Hepatocyte (in vitro differentiated cells): ENCODE results near the gene TMEM240. TPM values are rescaled to one million over a fixed set of nuclear protein-coding genes. Genes with fewer than 3 reads are reported as not detected.

ENCODE experiments used
- DNase-seq: peaks from one replicate; pipeline ENCODE4 v3.0.0-alpha.2; 2016; ENCODE audit warnings: low spot score
- H2AFZ ChIP-seq: fragments of 200-600 bp; sonication (generic); 2 replicates; pipeline ENCODE4 v1.6.0; 2016; ENCODE audit warnings: antibody characterized with exemption, mild to moderate bottlenecking
- H3K27ac ChIP-seq: fragments of 200-600 bp; sonication (generic); 2 replicates; pipeline ENCODE4 v1.5.1; 2016; ENCODE audit warnings: mild to moderate bottlenecking
- H3K27me3 ChIP-seq: fragments of 200-600 bp; sonication (generic); 2 replicates; pipeline ENCODE4 v1.6.1; 2016
- H3K36me3 ChIP-seq: fragments of 200-600 bp; sonication (generic); replicated peaks from 2 replicates; pipeline ENCODE4 v1.5.1; 2016; ENCODE audit warnings: low read depth; ENCODE audit not compliant: insufficient read depth
- H3K4me1 ChIP-seq: fragments of 200-600 bp; sonication (generic); 2 replicates; pipeline ENCODE4 v1.5.1; 2016; ENCODE audit warnings: mild to moderate bottlenecking, moderate library complexity; ENCODE audit not compliant: insufficient read depth
- H3K4me2 ChIP-seq: fragments of 200-600 bp; sonication (generic); 2 replicates; pipeline ENCODE4 v1.6.0; 2016
- H3K4me3 ChIP-seq: fragments of 200-600 bp; sonication (generic); 2 replicates; pipeline ENCODE4 v1.5.1; 2016; ENCODE audit warnings: mild to moderate bottlenecking
- H3K79me2 ChIP-seq: fragments of 200-600 bp; sonication (generic); 2 replicates; pipeline ENCODE4 v1.6.0; 2017; ENCODE audit warnings: mild to moderate bottlenecking
- H3K9me2 ChIP-seq: fragments of 200-600 bp; sonication (generic); replicated peaks from 2 replicates; pipeline ENCODE4 v1.6.0; 2017; ENCODE audit warnings: mild to moderate bottlenecking; ENCODE audit not compliant: insufficient read depth
- H3K9me3 ChIP-seq: fragments of 200-600 bp; sonication (generic); 2 replicates; pipeline ENCODE4 v1.5.1; 2016; ENCODE audit warnings: low read depth, mild to moderate bottlenecking
- H4K20me1 ChIP-seq: fragments of 200-600 bp; sonication (generic); 2 replicates; pipeline ENCODE4 v1.6.0; 2016; ENCODE audit warnings: mild to moderate bottlenecking; ENCODE audit not compliant: insufficient read depth, poor library complexity, severe bottlenecking
- EZH2 ChIP-seq: fragments of 200-600 bp; sonication (generic); IDR thresholded peaks from 2 replicates; pipeline ENCODE4 v1.6.1; 2016; ENCODE audit warnings: antibody characterized with exemption, mild to moderate bottlenecking, borderline replicate concordance
- EZH2phosphoT487 ChIP-seq: fragments of 200-600 bp; sonication (generic); IDR thresholded peaks from one replicate; pipeline ENCODE4 v1.6.1; 2018; ENCODE audit warnings: antibody characterized with exemption, mild to moderate bottlenecking, low read depth, moderate library complexity; ENCODE audit not compliant: unreplicated experiment, severe bottlenecking
- WGBS: methylation state at CpG from one replicate; pipeline ENCODE4 v1.1.6; 2016; ENCODE audit warnings: low lambda C conversion rate; ENCODE audit errors: missing lambda C conversion rate; 5-methylcytosine and 5-hydroxymethylcytosine counted together
- polyA plus RNA-seq: library from polyadenylated mRNA; unstranded; fragments of >200 nt; fragmentation: Nextera tagmentation; extraction: Ambion mirVana; gene quantifications from 2 replicates; pipeline ENCODE4 v1.2.1, GENCODE V29; 2016
- total RNA-seq: library from RNA; depleted of rRNA; stranded (reverse); fragments of >200 nt; gene quantifications from 2 replicates; pipeline ENCODE4 v1.2.3, GENCODE V29; 2014
- TF ChIP-seq, protein P1 (sequence below): fragments of 200-600 bp; sonication (generic); IDR thresholded peaks from 2 replicates; pipeline ENCODE4 v1.5.1; 2016; ENCODE audit warnings: antibody characterized with exemption, mild to moderate bottlenecking; ENCODE audit not compliant: poor library complexity

The TMEM240 gene
- total and polyA plus RNA-seq, 2 experiments from 2014 or later = 2.1 to 4.3 TPM

DNA sequence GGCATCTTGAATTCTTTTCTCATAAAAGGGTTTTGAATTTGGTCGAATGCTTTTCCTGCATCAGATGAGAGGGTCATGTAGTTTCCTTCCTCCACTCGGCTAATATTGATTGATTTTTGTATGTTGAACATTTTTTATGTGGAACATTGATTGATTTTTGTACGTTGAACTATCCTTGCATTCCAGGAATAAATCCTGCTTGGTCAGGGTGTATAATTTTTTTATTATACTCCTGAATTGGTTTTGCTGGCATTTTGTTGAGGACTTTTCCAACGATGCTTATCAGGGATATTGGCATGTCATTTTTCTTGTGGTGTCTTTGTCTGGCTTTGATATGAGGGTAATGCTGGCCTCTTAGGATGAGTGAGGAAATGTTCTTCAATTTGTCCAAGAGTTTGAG, 8.5 kb downstream of the TMEM240 start:
- no peaks in the 10 kb centered on the region for H3K9me2 ChIP-seq
- no peak overlapping the region for H3K27ac ChIP-seq
- no peaks in the 10 kb centered on the region for H3K79me2 ChIP-seq
- no peaks in the 10 kb centered on the region for H3K27me3 ChIP-seq
- no peaks in the 10 kb centered on the region for H4K20me1 ChIP-seq
- 98% methylated on average over 4 of the region's 4 CpGs for WGBS
- H2AFZ ChIP-seq = no peak overlapping the region
- no peaks in the 10 kb centered on the region for H3K9me3 ChIP-seq
- no peak for DNase-seq
- H3K4me1 ChIP-seq = no peaks in the 10 kb centered on the region
- H3K4me2 ChIP-seq = no peak overlapping the region
- TF ChIP-seq, protein P1, sequence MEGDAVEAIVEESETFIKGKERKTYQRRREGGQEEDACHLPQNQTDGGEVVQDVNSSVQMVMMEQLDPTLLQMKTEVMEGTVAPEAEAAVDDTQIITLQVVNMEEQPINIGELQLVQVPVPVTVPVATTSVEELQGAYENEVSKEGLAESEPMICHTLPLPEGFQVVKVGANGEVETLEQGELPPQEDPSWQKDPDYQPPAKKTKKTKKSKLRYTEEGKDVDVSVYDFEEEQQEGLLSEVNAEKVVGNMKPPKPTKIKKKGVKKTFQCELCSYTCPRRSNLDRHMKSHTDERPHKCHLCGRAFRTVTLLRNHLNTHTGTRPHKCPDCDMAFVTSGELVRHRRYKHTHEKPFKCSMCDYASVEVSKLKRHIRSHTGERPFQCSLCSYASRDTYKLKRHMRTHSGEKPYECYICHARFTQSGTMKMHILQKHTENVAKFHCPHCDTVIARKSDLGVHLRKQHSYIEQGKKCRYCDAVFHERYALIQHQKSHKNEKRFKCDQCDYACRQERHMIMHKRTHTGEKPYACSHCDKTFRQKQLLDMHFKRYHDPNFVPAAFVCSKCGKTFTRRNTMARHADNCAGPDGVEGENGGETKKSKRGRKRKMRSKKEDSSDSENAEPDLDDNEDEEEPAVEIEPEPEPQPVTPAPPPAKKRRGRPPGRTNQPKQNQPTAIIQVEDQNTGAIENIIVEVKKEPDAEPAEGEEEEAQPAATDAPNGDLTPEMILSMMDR = no peak
- TF ChIP-seq EZH2phosphoT487 (no peak), EZH2 (no peak)
- no peak overlapping the region for H3K4me3 ChIP-seq
- no peaks in the 10 kb centered on the region for H3K36me3 ChIP-seq

DNA sequence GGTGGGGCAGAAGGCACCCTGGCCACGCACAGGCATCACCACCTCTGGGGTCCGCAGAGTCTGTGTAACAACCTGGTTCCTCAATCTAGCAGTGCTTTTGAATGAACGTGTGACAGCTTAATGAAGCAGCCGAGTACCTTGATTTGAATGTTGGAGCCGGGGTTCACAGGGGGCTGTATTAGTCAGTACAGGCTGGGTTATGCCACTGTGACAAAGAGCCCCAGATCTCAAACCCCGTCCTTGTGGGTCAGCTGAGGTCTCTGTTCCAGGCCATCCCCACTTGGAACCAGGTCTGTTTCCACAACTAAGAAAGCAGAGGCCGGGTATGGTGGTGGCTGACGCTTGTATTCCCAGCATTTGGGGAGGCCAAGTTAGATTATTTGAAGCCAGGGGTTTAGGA, 10.5 kb downstream of the TMEM240 start:
- Histone ChIP-seq H3K9me3 (no peaks in the 10 kb centered on the region), H3K4me1 (no peaks in the 10 kb centered on the region), H3K27me3 (no peaks in the 10 kb centered on the region), H4K20me1 (no peaks in the 10 kb centered on the region), H3K4me3 (no peak overlapping the region), H3K79me2 (no peaks in the 10 kb centered on the region), H2AFZ (no peak overlapping the region), H3K4me2 (no peak overlapping the region), H3K27ac (no peak overlapping the region), H3K9me2 (no peaks in the 10 kb centered on the region), H3K36me3 (no peaks in the 10 kb centered on the region)
- no peak for DNase-seq
- WGBS = 95% methylated on average over 8 of the region's 8 CpGs
- TF ChIP-seq, protein P1 = no peak
- TF ChIP-seq EZH2 = no peak
- no peak for TF ChIP-seq EZH2phosphoT487

DNA sequence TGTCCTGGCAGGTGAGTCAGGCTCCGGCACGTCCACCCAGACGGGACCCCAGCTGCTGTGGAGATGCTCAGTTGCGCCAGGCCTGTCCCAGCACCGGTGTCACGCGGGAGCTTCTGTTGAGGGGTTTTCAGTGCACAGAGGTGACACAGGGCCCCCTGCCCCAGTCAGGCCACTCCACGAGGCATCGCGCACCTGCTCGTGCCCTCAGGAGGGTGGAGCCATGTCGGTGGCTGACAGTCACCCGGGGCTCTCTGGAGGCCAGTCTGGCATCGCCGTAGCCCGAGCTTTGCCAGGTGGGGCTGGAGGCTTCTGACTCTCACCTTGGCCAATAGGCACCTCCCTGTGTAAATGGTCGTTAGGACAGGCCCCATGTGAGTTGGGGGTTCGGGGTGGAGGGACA, 11.1 kb downstream of the TMEM240 start:
- no peak overlapping the region for H3K4me3 ChIP-seq
- 96% methylated on average over 12 of the region's 18 CpGs for WGBS
- no peaks in the 10 kb centered on the region for H4K20me1 ChIP-seq
- H3K27ac ChIP-seq = no peak overlapping the region
- no peaks in the 10 kb centered on the region for H3K36me3 ChIP-seq
- TF ChIP-seq EZH2 = no peak
- TF ChIP-seq, protein P1 = no peak
- TF ChIP-seq EZH2phosphoT487 = no peak
- no peaks in the 10 kb centered on the region for H3K9me3 ChIP-seq
- H3K4me1 ChIP-seq = no peaks in the 10 kb centered on the region
- H3K79me2 ChIP-seq = no peaks in the 10 kb centered on the region
- H2AFZ ChIP-seq = no peak overlapping the region
- no peak for DNase-seq
- H3K9me2 ChIP-seq = no peaks in the 10 kb centered on the region
- no peaks in the 10 kb centered on the region for H3K27me3 ChIP-seq
- no peak overlapping the region for H3K4me2 ChIP-seq
